Measurements from ENCODE around the gene AMPH.
"Not testable (repeated sequence)": the region's sequence is repeated elsewhere in the genome, so short reads cannot be mapped to it uniquely, and the experiment has no call there.

AMPH gene

DNA sequence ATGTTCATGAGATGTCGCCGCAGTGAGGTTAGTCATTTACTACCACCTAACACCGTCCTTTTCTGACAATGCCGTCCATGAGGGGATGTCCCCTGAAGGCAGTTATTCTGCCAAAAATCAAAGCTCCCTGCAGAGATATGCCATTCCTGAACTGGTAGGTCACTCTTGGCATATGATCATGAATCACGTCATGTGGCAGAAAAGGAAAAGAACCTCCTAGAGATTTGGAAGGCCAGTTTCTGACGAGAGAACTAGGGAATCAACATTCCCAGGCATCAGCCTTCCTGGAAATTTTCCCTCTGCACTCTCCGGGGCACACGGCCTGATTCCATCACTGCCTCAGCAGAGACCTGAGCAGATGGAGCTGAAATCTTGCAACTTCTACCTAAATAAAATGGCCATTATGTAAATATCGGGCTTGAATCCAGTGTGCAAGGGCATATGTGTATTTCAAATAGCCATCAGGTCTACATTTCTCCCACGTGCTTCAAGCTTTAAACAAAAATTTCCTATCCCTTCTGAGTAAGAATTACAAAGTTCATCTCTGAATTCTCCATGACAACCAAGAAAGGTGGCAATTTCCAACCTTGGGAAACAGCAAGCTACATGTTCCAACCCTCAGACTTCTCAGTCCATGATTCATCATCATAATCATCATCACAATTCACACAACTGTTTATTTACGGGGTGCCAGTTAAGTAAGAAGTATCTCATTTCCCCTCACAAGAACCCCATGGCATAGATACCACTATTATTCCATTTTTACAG is 46.5 kb downstream of the AMPH start:
- H3K4me1 ChIP-seq = no peaks in the 10 kb centered on the region
- H3K9ac ChIP-seq = no peak overlapping the region
- H3K27ac ChIP-seq = no peak overlapping the region
- no peak overlapping the region for H3K4me2 ChIP-seq (ENCODE audit: low read length)
- no peaks in the 10 kb centered on the region for H3K27me3 ChIP-seq (ENCODE audit: control insufficient read depth, insufficient read depth, low read length)
- H3K9me3 ChIP-seq (ENCODE audit: control insufficient read depth, low read length) = no peaks in the 10 kb centered on the region
- no peaks in the 10 kb centered on the region for H3K36me3 ChIP-seq (ENCODE audit: control insufficient read depth, insufficient read depth, low read length)
- TF ChIP-seq, protein P1, sequence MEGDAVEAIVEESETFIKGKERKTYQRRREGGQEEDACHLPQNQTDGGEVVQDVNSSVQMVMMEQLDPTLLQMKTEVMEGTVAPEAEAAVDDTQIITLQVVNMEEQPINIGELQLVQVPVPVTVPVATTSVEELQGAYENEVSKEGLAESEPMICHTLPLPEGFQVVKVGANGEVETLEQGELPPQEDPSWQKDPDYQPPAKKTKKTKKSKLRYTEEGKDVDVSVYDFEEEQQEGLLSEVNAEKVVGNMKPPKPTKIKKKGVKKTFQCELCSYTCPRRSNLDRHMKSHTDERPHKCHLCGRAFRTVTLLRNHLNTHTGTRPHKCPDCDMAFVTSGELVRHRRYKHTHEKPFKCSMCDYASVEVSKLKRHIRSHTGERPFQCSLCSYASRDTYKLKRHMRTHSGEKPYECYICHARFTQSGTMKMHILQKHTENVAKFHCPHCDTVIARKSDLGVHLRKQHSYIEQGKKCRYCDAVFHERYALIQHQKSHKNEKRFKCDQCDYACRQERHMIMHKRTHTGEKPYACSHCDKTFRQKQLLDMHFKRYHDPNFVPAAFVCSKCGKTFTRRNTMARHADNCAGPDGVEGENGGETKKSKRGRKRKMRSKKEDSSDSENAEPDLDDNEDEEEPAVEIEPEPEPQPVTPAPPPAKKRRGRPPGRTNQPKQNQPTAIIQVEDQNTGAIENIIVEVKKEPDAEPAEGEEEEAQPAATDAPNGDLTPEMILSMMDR (IDR thresholded peaks at IDR 0.05) = no peak
- H3K79me2 ChIP-seq = no peaks in the 10 kb centered on the region
- H3K4me3 ChIP-seq (ENCODE audit: low read depth, low read length) = no peak overlapping the region
- H2AFZ ChIP-seq = no peak overlapping the region

GRCh38 chr7:38580485-38580884 is 50.7 kb downstream of the AMPH start:
- H3K9ac ChIP-seq = no peak overlapping the region
- no peak overlapping the region for H3K27ac ChIP-seq
- H3K27me3 ChIP-seq (ENCODE audit: control insufficient read depth, insufficient read depth, low read length) = no peaks in the 10 kb centered on the region
- no peaks in the 10 kb centered on the region for H3K9me3 ChIP-seq (ENCODE audit: control insufficient read depth, low read length)
- no peak overlapping the region for H3K4me3 ChIP-seq (ENCODE audit: low read depth, low read length)
- TF ChIP-seq, protein P1 (IDR thresholded peaks at IDR 0.05) = no peak
- H3K4me2 ChIP-seq (ENCODE audit: low read length) = no peak overlapping the region
- H3K36me3 ChIP-seq (ENCODE audit: control insufficient read depth, insufficient read depth, low read length) = no peaks in the 10 kb centered on the region
- H3K79me2 ChIP-seq = no peaks in the 10 kb centered on the region
- H2AFZ ChIP-seq = no peak overlapping the region
- H3K4me1 ChIP-seq = no peaks in the 10 kb centered on the region

DNA sequence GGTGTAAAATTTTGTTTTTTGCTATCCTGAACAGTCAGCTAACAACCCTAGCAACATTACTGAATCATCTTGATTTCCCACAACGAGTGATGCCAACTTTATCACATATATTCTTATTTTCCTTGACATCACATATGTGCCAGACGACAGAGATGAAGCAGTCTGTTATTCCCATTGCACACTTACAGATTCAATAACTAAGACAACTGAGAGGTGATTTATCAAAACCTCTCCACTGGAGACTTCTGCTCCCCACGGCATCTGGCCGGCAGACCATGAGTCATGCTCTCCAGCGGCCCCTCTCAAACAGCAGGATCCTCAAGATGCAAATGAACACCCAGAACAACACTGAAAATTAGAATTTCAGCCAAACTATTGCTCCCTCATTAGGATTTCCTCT is 57.1 kb downstream of the AMPH start:
- Histone ChIP-seq H3K79me2 (no peaks in the 10 kb centered on the region), H3K27ac (no peak overlapping the region), H3K4me3 (ENCODE audit: low read depth, low read length) (no peak overlapping the region), H3K4me2 (ENCODE audit: low read length) (no peak overlapping the region), H2AFZ (no peak overlapping the region), H3K9ac (no peak overlapping the region), H3K27me3 (ENCODE audit: control insufficient read depth, insufficient read depth, low read length) (no peaks in the 10 kb centered on the region), H3K36me3 (ENCODE audit: control insufficient read depth, insufficient read depth, low read length) (no peaks in the 10 kb centered on the region), H3K9me3 (ENCODE audit: control insufficient read depth, low read length) (no peaks in the 10 kb centered on the region), H3K4me1 (no peaks in the 10 kb centered on the region)
- TF ChIP-seq, protein P1 (IDR thresholded peaks at IDR 0.05) = no peak

GRCh38 chr7:38571620-38572019 is 59.6 kb downstream of the AMPH start:
- not testable (repeated sequence) for H3K4me3 ChIP-seq (ENCODE audit: low read depth, low read length); H3K4me1 ChIP-seq; H3K9me3 ChIP-seq (ENCODE audit: control insufficient read depth, low read length); H2AFZ ChIP-seq; H3K36me3 ChIP-seq (ENCODE audit: control insufficient read depth, insufficient read depth, low read length); H3K27ac ChIP-seq; H3K4me2 ChIP-seq (ENCODE audit: low read length); H3K27me3 ChIP-seq (ENCODE audit: control insufficient read depth, insufficient read depth, low read length); H3K79me2 ChIP-seq; H3K9ac ChIP-seq

GRCh38 chr7:38568497-38568896 is 62.7 kb downstream of the AMPH start:
- Histone ChIP-seq H3K27me3 (ENCODE audit: control insufficient read depth, insufficient read depth, low read length) (no peaks in the 10 kb centered on the region), H3K4me3 (ENCODE audit: low read depth, low read length) (no peak overlapping the region), H3K36me3 (ENCODE audit: control insufficient read depth, insufficient read depth, low read length) (no peaks in the 10 kb centered on the region), H3K4me1 (no peaks in the 10 kb centered on the region), H3K9me3 (ENCODE audit: control insufficient read depth, low read length) (no peaks in the 10 kb centered on the region), H3K9ac (no peak overlapping the region), H3K79me2 (no peaks in the 10 kb centered on the region), H3K4me2 (ENCODE audit: low read length) (no peak overlapping the region), H3K27ac (no peak overlapping the region), H2AFZ (no peak overlapping the region)
- TF ChIP-seq, protein P1 (IDR thresholded peaks at IDR 0.05) = no peak

Measured in parathyroid adenoma (tissue), 2 donors.